Uterus (tissue), 2 donors: ENCODE measurements around the gene NCOA1.

Source experiments
- POLR2A ChIP-seq, 2 donors: fragments of 450-650 bp; IDR thresholded peaks; one replicate each; pipeline ENCODE4 v1.6.1; 2016; ENCODE audit warnings: antibody characterized with exemption in 2 of 2, mild to moderate bottlenecking in 1 of 2, moderate library complexity in 1 of 2
- TF ChIP-seq, protein P1 (sequence below), 4 experiments: fragments of 200-600 bp in 2 of 4; fragments of 450-650 bp in 2 of 4; sonication (generic) in 2 of 4; IDR thresholded peaks; one replicate each; pipeline ENCODE4 v1.5.1; 2016 to 2019; ENCODE audit warnings: antibody characterized with exemption in 4 of 4, mild to moderate bottlenecking in 2 of 4, moderate library complexity in 1 of 4

DNA sequence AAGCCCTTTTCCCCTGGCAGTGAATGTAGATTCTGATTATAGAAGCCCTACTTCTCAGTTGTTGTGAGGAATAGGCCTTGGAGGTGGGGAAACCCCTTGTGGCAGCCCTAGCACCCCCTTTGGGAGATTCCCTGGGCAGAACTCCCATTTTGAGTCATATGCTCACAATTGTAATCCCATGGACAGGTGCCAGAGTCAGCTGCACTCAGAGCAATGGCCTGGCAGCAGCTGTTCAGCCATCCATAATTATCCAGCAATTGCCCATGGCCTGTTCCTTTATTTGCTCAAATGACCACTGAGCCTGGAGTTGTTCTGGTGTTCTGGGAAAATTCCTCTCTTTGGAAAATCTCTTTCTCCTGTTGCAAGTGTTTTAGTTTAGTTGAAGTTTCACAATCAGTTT, 230.4 kb downstream of the NCOA1 start:
- TF ChIP-seq, protein P1, sequence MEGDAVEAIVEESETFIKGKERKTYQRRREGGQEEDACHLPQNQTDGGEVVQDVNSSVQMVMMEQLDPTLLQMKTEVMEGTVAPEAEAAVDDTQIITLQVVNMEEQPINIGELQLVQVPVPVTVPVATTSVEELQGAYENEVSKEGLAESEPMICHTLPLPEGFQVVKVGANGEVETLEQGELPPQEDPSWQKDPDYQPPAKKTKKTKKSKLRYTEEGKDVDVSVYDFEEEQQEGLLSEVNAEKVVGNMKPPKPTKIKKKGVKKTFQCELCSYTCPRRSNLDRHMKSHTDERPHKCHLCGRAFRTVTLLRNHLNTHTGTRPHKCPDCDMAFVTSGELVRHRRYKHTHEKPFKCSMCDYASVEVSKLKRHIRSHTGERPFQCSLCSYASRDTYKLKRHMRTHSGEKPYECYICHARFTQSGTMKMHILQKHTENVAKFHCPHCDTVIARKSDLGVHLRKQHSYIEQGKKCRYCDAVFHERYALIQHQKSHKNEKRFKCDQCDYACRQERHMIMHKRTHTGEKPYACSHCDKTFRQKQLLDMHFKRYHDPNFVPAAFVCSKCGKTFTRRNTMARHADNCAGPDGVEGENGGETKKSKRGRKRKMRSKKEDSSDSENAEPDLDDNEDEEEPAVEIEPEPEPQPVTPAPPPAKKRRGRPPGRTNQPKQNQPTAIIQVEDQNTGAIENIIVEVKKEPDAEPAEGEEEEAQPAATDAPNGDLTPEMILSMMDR (IDR thresholded peaks at IDR 0.05): no peak
- no peak for TF ChIP-seq POLR2A (IDR thresholded peaks at IDR 0.05)
